ENCODE data around the gene ARRDC1.
"Not testable (repeated sequence)": the region's sequence is repeated elsewhere in the genome, so short reads cannot be mapped to it uniquely, and the experiment has no call there.

The ARRDC1 gene, protein sequence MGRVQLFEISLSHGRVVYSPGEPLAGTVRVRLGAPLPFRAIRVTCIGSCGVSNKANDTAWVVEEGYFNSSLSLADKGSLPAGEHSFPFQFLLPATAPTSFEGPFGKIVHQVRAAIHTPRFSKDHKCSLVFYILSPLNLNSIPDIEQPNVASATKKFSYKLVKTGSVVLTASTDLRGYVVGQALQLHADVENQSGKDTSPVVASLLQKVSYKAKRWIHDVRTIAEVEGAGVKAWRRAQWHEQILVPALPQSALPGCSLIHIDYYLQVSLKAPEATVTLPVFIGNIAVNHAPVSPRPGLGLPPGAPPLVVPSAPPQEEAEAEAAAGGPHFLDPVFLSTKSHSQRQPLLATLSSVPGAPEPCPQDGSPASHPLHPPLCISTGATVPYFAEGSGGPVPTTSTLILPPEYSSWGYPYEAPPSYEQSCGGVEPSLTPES

DNA sequence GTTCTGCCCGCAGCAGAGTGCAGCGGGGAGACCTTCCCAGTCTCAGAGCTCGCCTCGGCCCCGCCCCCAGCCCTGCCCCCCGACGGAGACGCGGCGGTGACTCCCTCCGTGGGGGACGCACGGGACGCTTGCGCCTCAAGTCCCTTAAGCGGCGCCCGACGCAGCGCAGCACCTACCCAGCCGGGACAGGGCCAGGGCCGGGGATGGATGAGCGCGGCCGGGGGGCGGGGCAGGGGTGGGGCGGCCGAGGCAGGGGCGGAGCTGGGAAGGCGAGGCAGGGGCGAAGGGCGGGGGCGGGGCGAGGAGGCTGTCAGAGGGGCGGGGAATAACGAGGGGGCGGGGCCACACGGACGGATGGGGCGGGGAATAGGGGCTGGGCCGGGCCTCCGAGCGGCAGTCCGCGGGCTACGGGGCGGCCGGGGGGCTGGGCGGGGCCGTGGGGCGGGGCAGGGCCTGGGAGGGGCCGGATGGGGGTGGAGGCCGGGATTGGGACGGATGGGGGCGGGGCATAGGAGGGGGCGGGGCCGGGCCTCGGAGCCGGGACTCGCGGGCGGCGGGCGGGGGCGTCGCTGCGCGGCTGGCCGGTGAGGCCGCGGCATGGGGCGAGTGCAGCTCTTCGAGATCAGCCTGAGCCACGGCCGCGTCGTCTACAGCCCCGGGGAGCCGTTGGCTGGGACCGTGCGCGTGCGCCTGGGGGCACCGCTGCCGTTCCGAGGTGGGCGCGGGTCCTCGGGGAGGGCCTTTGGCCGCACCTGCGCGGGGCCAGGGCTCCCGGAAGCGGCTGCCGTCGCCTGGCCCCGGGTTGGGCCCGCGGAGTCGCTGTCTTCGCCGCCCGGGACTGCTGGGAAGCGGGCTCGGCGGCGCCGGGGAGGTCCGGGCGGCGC lies at the start of gene ARRDC1:
TSS of gene ARRDC1 (plus strand) at position 566 of the 884 bp plus-strand sequence. CDS start at position 598, 32 bp downstream.
- DNase-seq, result peak; percentile 91

DNA sequence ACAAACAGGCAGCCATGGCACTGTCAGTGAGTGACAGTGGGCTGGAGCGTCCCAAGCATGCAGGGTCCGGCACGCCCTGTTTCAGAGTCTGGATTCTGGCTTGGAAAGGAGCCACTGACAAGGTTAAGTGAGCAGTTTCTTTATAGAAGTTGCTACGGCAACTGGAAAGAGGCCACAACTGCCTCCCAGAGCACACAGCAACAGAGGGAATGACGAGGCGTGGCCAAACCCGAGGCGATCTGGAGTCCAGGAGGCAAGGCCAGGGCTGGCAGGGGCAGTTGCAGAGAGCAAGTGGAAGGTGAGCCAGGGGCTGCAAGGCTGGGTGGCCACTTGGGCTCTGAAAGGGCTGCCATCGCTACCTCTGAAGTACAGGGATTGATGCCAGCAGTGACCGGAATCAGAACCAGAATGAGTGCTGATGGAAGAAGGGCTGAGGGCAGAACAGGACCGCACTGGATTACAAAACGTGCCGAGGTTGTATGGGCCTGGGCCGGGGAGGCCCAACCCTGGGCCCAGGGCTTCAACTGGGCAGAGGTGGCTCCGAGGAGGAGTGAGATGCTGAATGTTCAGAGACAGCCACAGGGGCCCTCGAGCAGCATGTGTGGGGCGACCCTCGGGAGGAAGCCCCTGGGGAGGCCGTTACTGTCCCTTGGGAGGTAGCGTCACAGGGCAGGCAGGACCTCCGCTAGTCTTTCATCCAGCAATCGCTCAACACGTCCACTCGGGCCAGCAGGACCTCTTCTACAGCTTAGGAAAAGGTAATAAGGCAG lies 49.2 kb upstream of the ARRDC1 start:
- DNase-seq, result no peak

DNA sequence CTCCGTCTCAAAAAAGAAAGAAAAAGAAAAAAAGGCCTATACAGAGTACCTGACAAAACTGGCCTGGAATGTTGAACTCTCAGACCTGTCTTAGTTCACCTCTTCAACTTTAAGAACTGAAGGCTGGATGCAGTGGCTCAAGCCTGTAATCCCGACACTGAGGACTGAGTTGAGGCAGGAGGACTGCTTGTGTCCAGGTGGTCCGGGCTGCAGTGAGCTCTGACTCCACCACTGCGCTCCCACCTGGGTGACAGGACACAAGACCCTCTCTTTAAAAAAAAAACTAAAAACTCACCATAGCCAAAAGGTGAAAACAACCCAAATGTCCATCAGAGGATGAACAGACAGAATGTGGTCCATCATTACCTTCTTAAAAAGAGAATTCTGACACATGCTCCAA lies 47.4 kb upstream of the ARRDC1 start:
- DNase-seq, result no peak

DNA sequence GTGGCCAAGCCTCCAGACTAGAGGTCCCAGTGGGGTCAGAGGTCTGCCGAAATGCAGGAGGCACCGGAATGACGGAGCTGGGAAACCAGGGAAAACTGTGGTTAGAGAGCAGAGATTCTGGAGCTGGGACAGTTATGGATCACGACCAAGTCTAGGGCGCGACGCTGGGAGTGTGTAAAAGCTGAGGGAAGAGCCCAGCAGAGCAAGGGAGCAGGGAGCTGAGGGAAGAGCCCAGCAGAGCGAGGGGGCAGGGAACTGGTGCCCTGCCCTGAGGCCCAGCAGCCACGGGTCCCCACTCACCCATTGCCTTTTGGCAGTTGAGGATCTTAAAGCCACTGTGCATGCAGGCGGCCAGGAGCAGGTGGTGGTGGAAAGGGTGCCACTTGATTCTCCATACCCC lies 41.4 kb upstream of the ARRDC1 start:
- DNase-seq, result no peak

DNA sequence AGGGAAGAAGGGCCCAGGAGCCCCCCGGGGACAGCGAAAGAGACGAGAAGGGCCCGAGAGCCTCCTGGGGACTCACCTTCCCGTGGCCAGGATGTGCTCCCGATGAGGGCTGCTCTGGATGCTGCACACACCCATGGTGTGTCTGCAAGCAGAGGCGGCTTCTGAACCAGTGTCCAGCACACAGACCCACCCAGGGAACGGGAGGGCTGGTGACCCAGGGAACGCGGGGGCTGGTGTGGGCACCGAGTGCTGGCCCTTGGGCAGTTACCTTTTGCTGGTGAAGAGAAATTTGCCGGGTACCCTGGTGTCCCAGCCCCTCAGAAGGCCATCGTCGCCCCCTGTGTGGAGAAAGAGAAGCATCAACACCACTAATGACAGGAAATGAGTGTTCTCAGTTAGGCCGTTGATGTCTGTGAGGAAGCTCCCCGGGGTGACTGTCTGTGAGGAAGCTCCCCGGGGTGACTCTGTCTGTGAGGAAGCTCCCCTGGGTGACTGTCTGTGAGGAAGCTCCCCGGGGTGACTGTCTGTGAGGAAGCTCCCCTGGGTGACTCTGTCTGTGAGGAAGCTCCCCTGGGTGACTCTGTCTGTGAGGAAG lies 40.6 kb upstream of the ARRDC1 start:
- DNase-seq, result no peak

DNA sequence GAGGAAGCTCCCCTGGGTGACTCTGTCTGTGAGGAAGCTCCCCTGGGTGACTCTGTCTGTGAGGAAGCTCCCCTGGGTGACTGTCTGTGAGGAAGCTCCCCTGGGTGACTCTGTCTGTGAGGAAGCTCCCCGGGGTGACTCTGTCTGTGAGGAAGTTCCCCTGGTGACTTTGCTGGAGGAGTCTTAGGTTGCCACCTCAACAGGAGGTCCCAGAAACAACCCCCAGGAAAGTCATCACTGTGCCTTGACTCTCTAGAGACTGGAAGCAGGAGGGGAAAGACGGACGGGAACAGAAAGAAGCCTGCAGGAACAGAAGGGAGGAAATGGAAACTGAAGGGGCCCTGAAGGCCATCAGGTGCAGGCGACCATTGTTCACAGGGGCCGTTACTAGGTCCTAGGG lies 37.0 kb upstream of the ARRDC1 start:
- DNase-seq, result not testable (repeated sequence)

DNA sequence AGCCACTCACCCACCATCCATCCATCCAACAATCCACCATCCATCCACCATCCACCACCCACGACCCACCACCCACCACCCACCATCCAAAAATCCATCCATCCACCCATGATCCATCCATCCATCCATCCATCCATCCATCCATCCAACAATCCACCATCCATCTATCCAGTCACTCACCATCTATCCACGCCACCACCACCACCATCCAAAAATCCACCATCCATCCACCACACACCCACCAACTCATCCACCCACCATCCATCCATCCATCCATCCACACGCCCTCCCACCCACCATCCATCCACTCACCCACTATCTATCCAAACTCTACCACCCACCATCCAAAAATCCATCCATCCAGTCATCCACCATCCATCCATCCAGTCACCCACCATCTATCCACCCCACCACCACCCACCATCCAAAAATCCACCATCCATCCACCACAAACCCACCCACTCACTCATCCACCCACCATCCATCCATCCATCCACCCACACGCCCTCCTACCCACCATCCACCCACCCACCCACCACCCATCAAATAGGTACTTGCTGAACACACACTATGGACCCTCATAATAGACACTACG lies 35.8 kb upstream of the ARRDC1 start:
- no peak for DNase-seq

DNA sequence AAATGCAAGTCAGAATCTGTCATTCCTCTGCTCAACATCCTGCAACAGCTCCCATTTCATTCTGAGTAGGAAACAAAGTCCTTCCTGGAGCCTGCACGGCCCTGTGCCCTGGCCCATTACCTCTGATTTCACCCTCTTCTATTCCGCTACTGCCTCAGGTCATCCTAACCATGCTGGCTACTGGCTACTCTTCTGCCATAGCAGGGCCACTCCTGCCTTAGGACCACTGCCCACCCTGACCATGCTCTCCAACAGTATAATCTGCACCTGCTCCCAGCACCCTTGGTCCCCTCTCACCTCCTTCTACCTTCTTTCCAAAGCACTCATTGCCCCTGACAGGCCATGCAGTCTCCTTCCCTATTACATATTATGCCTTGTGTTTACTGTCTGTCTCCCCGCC lies 34.9 kb upstream of the ARRDC1 start:
- no peak for DNase-seq

DNA sequence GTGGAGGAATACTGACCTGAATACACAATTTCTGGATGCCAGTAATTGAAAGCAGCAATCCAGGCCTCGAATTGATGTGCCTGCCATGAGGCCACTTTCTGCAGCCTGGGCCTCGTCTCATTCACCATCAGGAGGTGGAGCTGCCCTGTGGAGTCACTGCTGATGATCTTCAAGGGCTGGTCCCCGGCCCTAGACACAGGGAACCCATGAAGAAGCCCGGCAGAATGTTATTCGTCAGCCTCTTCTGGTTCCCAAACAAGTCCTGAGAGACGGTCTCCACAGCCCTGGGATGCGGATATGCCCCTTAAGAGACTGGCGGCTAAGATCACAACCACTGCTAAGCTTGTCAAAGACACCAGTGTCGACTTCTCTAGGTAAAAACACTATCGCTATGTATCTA lies 31.3 kb upstream of the ARRDC1 start:
- DNase-seq, result no peak

DNA sequence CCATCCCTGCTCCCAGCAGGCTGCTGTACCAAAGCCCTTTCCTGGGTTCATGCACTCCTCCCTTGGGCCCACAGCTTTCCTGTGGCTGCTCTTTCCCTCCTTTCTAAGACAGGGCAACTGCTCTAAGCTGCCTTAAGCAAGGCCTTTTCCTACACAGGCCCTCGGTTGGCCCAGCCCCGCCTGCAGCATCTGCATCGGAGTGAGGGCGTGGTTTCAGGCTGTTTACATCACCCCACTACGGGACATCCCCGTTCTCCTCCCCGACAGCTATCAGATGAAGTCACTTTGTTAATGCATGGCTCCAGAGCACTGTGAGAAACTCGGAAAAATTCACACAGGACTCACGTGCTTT lies 30.1 kb upstream of the ARRDC1 start:
- DNase-seq, result no peak

DNA sequence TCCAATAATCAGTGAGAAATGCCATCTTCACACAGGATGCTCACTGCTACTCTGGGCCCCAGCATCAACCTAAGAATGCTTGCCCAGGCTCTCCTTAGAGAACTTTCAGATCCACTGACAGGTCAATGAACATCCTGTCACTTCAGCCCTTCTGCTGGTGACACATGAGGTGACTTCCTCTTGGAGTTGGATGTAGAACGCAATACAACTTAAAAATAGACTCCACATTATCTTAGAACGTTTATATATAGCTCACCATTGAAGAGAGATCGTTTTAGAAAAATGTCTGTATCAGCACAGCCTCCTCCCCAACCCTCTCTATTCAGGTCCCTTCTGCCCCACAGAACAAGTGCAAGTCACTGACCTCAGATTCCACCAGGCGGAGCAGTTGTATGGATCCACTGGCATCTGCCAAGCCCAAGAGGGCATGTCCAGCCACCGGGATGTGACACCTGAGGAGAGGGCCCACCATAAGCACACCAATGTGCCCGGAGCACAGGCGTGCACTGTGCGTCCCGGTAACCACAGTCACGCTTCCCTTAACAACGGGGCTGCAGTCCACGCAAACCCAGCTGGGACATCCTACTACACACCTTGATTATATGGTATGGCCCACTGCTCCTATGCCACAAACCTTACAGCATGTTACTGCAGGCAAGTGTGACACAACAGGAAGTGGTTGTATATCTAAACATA lies 29.6 kb upstream of the ARRDC1 start:
- DNase-seq, result no peak

DNA sequence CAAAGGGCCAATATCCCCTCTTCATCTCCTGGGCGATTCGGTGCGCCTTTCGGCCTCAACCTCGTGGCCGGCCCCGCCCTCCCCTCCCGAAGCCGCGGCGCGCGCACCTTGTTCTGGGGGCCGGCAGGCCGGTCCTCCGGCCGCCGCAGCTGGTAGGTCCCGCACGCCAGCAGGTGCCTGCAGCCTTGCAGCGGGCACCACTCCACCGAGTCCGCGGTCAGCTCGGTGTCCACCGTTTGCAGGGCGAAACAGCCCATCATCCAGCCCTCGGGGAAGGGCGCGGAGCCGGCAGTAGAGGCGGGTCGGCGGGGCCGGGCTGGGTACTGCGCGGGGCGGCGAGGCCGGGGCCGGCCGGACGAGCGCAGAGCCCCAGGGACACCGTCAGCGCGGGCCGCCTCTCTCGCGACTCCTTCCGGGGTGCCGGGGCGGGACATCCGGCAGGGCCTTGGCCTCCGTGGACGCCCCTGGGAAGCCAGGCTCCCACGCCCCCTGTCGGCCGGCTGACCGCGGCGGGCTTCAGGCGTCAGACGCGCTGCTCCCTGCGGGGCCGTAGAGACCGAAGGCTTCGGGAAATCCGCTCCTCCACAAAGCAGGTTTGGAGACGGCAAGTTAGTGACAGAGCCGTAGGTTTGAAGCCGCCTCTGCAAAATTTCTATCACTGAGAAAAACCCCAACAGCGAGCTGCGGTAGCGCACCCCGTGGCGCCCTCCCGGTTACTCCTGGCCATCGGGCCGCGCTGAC lies 26.8 kb upstream of the ARRDC1 start, which contains the start of gene DPH7:
TSS of gene DPH7 (minus strand) at position 408 of the 741 bp plus-strand sequence. CDS start at position 260, 148 bp downstream.
- peak; percentile 93 for DNase-seq

DNA sequence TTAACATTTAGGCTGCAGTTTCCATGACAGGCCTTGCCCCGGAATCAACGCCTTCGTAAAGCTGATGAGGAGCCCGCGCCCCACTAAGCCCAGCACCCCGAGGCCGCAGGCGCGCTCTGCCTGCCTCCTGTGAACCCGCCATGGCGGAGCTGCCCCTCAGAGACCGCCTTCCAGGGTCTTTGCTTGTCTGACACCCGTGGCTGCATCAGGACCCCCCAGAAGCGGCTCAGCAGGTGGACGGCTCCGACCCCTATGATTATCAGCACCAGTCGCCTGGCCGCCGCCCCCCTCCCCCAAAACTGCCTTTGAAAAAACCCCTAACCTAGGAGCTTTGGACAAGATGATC lies 26.3 kb upstream of the ARRDC1 start:
- no peak for DNase-seq

DNA sequence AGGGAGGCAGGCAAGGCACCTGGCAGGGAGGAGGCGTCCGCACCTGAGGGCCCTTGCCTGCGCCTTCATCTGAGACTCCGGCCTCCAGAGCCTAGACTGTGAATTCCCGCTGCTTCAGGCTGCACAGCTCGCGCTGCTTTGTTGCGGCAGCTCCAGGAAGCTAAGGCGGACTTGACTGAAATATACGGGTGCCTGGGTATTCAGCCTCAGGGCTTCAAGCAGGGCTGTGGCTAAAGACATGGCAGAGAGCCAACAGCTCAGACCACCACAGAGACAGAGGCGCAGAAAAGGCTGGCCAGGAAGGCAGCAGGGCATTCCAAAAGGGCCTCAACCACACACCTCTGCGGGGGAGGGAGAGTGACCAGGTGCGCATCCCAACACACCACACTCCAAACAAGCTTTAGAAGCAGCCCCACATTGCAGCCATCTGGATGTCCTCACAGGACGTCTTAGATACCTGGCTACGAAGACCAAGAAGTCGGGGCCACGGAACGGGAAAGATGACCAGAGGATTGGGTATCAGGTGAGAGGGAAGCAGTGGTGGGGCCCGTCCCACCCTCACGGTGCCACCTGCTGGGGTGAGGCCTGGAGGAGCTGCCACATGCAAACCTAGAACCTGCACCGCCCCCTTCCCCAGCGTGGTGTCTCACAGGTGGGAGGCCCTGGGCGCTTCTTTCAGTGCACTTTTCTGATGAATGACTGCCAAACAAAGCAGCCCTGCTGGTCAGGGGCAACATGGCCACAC lies 25.1 kb upstream of the ARRDC1 start:
- no peak for DNase-seq

DNA sequence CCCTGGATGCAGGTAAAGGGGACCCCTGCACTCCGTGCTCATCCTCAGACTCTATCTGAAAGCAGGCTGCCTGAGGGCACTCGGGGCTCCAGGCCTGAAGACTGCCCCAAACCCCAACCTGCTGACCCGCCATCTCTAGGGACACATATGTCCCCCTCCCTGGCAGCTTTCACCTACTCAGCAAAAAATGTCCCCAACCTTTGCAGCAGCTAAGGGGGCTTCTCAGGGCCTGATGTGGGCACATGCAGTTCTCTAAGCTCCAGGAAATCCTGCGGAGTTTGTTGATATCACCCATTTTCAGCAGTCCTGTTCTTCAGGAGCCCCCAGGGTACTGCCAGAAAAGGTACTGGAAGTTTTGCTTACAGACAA lies 24.5 kb upstream of the ARRDC1 start:
- DNase-seq, result no peak

DNA sequence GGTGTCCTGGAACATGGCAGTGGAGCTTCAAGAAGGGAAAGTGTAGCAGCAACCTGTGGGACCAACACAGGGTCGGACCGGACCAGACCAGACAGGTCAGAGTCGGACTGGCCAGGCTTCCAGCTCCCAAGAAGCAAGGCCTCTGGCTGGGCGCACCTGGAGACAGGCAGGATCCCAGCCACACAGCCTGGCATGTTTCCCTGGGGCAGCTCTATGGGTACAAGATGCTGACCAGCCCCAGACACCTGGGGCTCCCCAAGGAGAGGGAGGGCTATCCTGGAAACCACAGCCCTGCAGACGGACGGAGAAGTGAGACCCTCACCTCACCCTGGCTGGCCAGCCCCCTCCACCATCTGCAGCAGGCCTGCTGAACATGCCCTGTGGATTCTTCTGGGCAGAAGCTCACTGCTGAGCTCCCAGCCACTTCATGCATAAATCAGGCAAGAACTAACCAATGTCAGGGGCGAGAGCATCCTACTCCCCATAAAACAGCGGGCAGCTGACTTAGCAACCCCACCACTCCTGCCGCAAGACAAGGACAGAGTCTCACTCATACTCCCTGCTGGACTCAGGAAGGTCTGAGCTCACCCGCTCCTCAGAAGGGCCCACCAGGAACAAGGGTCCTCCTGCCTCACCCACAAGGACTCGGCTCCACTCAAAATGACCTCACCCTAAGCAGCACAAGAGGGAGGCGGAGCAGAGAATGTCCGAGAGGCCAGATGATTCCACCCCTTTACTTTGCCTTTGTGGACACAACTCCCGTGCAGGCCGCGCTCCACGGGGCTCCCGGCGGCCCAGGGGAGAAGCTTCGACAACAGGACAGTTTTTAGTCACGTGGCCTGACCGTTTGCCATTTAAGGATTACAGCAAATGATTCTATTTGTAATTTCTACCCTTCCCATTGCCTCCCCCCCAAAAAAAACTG lies 23.9 kb upstream of the ARRDC1 start:
- no peak for DNase-seq

DNA sequence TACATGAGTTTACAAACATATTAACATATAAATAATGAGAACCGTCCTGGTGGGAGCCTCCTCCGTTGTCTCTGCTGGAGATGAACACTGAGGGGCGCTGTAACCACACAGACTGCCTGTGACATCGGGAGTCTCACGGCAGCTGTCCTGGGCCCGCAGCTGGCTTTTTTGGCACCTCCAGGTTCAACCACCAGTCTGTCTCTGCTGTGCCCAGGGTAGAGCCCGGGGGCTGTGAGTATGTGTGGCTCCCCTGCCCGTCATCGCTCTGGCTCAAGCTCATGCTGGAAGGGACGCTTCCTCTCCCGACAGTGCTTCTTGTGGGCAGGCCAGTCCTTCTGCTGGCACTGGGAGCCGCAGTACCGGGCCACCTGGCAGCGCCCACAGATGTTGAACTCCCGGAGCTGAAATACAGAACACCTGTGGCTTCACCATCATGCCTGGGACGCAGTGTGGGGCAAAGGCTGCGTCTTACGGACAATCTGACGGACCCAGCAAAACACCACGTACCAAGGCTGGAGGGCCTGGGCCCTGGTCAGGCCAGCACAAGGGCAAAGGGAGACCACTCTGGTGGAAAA lies 23.1 kb upstream of the ARRDC1 start:
- DNase-seq, result no peak

DNA sequence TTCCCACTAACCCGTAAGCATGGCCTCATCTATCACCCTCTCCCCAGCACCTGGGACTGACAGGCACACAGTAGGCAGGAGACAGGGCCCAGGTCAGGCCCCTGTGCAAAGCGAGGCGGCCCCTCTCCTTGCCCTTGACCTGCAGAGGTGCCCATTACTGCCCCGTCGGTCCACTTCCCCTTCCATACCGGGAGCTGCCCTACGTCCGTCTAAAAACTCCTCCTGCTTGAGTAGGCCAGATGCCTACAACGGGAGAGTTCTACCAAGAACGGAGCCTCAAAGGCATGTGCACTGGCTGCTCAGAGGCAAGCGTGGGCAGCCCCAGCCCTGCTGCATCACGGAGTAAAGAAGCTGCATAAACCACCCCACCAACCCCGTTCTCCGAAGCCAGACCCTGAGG lies 22.1 kb upstream of the ARRDC1 start:
- no peak for DNase-seq

DNA sequence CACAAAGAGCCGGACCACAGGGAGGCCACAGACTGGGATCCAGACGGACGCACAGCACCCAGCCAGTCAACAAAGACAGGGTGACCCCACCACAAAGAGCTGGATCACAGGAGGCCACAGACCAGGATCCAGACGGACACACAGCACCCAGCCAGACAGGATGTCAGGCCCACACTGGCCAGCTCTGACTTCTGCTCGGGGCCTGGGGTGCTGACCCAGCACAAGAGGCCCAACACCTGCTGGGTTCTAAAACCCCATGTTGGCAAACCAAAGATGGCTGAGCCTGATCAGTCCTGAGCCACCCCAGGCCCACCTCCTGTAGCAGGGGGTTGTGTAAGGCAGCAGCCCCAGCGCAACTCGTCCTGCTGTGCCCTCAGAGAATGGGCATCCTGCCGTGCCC lies 21.5 kb upstream of the ARRDC1 start:
- no peak for DNase-seq

All from activated effector memory CD4-positive, alpha-beta T cell treated with Interleukin-2 at 50 U/mL for 16 hours (primary cell).